SIG-M5 treated with dmso at 0.1 percent for 504 hours (cell line): ENCODE data around the gene SPINK7.

Experiments
- DNase-seq: peaks from one replicate; lab custom pipeline; 2025; ENCODE audit not compliant: unreplicated experiment; lab: John Stamatoyannopoulos, UW

The SPINK7 gene

GRCh38 chr5:148343603-148344487, 31.6 kb downstream of the SPINK7 start:
- DNase-seq = peak; percentile 21

- DNase-seq = no peak
Measured at GRCh38 chr5:148347706-148348105, 35.5 kb downstream of the SPINK7 start.

GRCh38 chr5:148352696-148353095, 40.5 kb downstream of the SPINK7 start:
- DNase-seq = no peak

DNA sequence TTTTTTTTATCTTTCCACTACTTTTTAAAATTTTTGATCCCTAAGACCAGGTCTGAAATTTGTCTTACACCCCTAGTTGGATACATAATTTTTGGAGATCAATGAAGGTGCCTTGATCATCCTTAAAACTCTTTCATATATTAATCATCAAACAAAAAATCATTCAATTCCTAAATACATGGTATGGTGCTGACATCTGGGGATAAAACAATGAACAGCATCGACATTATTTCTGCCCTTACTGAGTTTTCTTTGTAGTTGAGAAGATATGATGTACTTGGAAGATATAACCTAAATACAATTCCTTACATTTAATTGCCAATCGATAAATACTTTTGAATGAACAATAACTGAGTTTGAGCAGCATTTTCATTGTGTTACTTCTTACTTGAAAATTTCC, 41.4 kb downstream of the SPINK7 start:
- DNase-seq = no peak

GRCh38 chr5:148364343-148364742, 52.1 kb downstream of the SPINK7 start:
- no peak for DNase-seq
